SK-N-MC (cell line): Measurements from ENCODE around the gene ADAMTS9.

Experiments
- EZH2 ChIP-seq: fragments of 200-600 bp; sonication (generic); IDR thresholded peaks from one replicate; pipeline ENCODE4 v1.6.1; 2017; ENCODE audit warnings: antibody characterized with exemption
- POLR2AphosphoS5 ChIP-seq: IDR thresholded peaks from 2 replicates; pipeline ENCODE4 v1.6.1; 2012; ENCODE audit warnings: mild to moderate bottlenecking, low read depth, low read length, borderline replicate concordance

DNA sequence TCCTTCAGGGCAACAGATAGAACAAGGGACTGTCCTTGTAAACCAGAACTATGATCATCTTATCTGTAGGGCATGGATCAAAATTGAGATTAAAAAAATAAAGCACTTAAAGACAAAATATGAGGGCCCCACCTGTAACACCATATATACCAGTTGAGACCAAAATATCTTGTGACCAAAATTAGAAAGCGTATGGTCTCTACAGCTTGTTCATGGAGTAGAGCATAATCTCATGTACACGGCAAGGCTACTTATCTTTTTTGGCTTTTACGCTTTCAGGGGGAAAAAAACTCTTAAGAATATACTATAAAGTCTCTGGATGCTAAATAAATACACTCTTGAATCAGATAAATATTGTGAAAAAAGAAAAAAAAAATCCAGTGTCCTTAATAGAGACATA is 49.3 kb downstream of the ADAMTS9 start:
- TF ChIP-seq POLR2AphosphoS5 (no peak), EZH2 (no peak)
